Skeletal muscle satellite cell (primary cell): Measurements from ENCODE around the gene OR1N2. TPM values are rescaled to one million over a fixed set of nuclear protein-coding genes. Genes with fewer than 3 reads are reported as not detected.
"Not testable (repeated sequence)": the region's sequence is repeated elsewhere in the genome, so short reads cannot be mapped to it uniquely, and the experiment has no call there.

Experiments used
- H3K27me3 ChIP-seq: 2 replicates; pipeline ENCODE4 v1.7.0; 2013; ENCODE audit warnings: low read length; ENCODE audit not compliant: control insufficient read depth, insufficient read depth
- H3K36me3 ChIP-seq: 2 replicates; pipeline ENCODE4 v1.7.0; 2013; ENCODE audit warnings: mild to moderate bottlenecking, control low read depth, low read length; ENCODE audit not compliant: insufficient read depth
- H3K4me1 ChIP-seq: 2 replicates; pipeline ENCODE4 v1.7.0; 2013; ENCODE audit warnings: low read length; ENCODE audit not compliant: control insufficient read depth, insufficient read depth
- H3K4me2 ChIP-seq: 2 replicates; pipeline ENCODE4 v1.7.0; 2013; ENCODE audit warnings: mild to moderate bottlenecking, low read length
- H3K4me3 ChIP-seq: 2 replicates; pipeline ENCODE4 v1.7.0; 2013; ENCODE audit warnings: low read length
- H3K9ac ChIP-seq: 2 replicates; pipeline ENCODE4 v1.7.0; 2013; ENCODE audit warnings: mild to moderate bottlenecking, low read depth, low read length, moderate library complexity
- H3K9me3 ChIP-seq: replicated peaks from 2 replicates; pipeline ENCODE4 v1.7.0; 2013; ENCODE audit warnings: mild to moderate bottlenecking, control low read depth, low read length
- total RNA-seq: library from RNA; depleted of rRNA; stranded (reverse); fragments of >200 nt; gene quantifications from 2 replicates; pipeline ENCODE4 v1.2.3, GENCODE V29; 2012; rRNA removed

Gene OR1N2
- total RNA-seq = not detected in 2 replicates

GRCh38 chr9:122552812-122553211, at the start of gene OR1N2:
TSS of gene OR1N2 (plus strand) at chr9:122553112. CDS start at chr9:122553212, 100 bp downstream.
- Histone ChIP-seq H3K4me2 (no peak within 1 kb of the TSS), H3K9ac (no peak within 1 kb of the TSS), H3K27me3 (no peaks in the 10 kb centered on the region), H3K4me3 (no peak within 1 kb of the TSS), H3K4me1 (no peaks in the 10 kb centered on the region), H3K36me3 (no peaks in the 10 kb centered on the region), H3K9me3 (no peaks in the 10 kb centered on the region)

GRCh38 chr9:122506964-122507363, 45.9 kb upstream of the OR1N2 start:
- no peaks in the 10 kb centered on the region for H3K36me3 ChIP-seq
- H3K9ac ChIP-seq = no peak overlapping the region
- H3K4me2 ChIP-seq = no peak overlapping the region
- peaks cover 11% of the 10 kb centered on the region for H3K27me3 ChIP-seq
- no peaks in the 10 kb centered on the region for H3K4me1 ChIP-seq
- H3K4me3 ChIP-seq = no peak overlapping the region
- no peaks in the 10 kb centered on the region for H3K9me3 ChIP-seq

- H3K9ac ChIP-seq = no peak within 1 kb of the TSS
- no peaks in the 10 kb centered on the region for H3K9me3 ChIP-seq
- no peak within 1 kb of the TSS for H3K4me2 ChIP-seq
- H3K27me3 ChIP-seq = peaks cover 30% of the 10 kb centered on the region
- no peak within 1 kb of the TSS for H3K4me3 ChIP-seq
- no peaks in the 10 kb centered on the region for H3K36me3 ChIP-seq
- H3K4me1 ChIP-seq = no peaks in the 10 kb centered on the region
Measured at GRCh38 chr9:122510502-122510901, 42.4 kb upstream of the OR1N2 start, which contains the start of gene OR1J2. TSS of gene OR1J2 (plus strand) at chr9:122510802. CDS start at chr9:122510802, 0 bp downstream.

GRCh38 chr9:122518226-122518625, 34.7 kb upstream of the OR1N2 start:
- Histone ChIP-seq H3K4me1 (no peaks in the 10 kb centered on the region), H3K27me3 (peaks cover 28% of the 10 kb centered on the region), H3K4me3 (no peak overlapping the region), H3K9me3 (no peaks in the 10 kb centered on the region), H3K9ac (no peak overlapping the region), H3K36me3 (no peaks in the 10 kb centered on the region), H3K4me2 (no peak overlapping the region)

GRCh38 chr9:122518841-122519240, 34.1 kb upstream of the OR1N2 start, which contains the start of gene OR1J4:
TSS of gene OR1J4 (plus strand) at chr9:122519141. CDS start at chr9:122519141, 0 bp downstream.
- H3K4me3 ChIP-seq = no peak within 1 kb of the TSS

GRCh38 chr9:122519376-122519775, 33.5 kb upstream of the OR1N2 start:
- H3K36me3 ChIP-seq = no peaks in the 10 kb centered on the region
- H3K4me1 ChIP-seq = no peaks in the 10 kb centered on the region

More at GRCh38 chr9:122518841-122519240, 34.1 kb upstream of the OR1N2 start, which contains the start of gene OR1J4:
- no peaks in the 10 kb centered on the region for H3K4me1 ChIP-seq
- H3K9me3 ChIP-seq = no peaks in the 10 kb centered on the region
- no peak within 1 kb of the TSS for H3K9ac ChIP-seq
- H3K4me2 ChIP-seq = no peak within 1 kb of the TSS
- H3K27me3 ChIP-seq = peaks cover 28% of the 10 kb centered on the region
- H3K36me3 ChIP-seq = no peaks in the 10 kb centered on the region

GRCh38 chr9:122526602-122527001, 26.3 kb upstream of the OR1N2 start:
- no peaks in the 10 kb centered on the region for H3K36me3 ChIP-seq
- no peaks in the 10 kb centered on the region for H3K9me3 ChIP-seq
- no peak overlapping the region for H3K4me2 ChIP-seq
- no peaks in the 10 kb centered on the region for H3K4me1 ChIP-seq
- no peak overlapping the region for H3K4me3 ChIP-seq
- no peak overlapping the region for H3K9ac ChIP-seq
- H3K27me3 ChIP-seq = peaks cover 12% of the 10 kb centered on the region

More at GRCh38 chr9:122519376-122519775, 33.5 kb upstream of the OR1N2 start:
- no peaks in the 10 kb centered on the region for H3K9me3 ChIP-seq
- H3K27me3 ChIP-seq = peaks cover 23% of the 10 kb centered on the region
- H3K4me2 ChIP-seq = no peak overlapping the region
- no peak overlapping the region for H3K9ac ChIP-seq
- H3K4me3 ChIP-seq = no peak overlapping the region

- H3K9ac ChIP-seq = no peak within 1 kb of the TSS
- H3K36me3 ChIP-seq = no peaks in the 10 kb centered on the region
- H3K9me3 ChIP-seq = no peaks in the 10 kb centered on the region
- peaks cover 12% of the 10 kb centered on the region for H3K27me3 ChIP-seq
- no peaks in the 10 kb centered on the region for H3K4me1 ChIP-seq
- H3K4me2 ChIP-seq = no peak within 1 kb of the TSS
- no peak within 1 kb of the TSS for H3K4me3 ChIP-seq
Measured at GRCh38 chr9:122527193-122527592, 25.7 kb upstream of the OR1N2 start, which contains the start of gene OR1N1. TSS of gene OR1N1 (minus strand) at chr9:122527293. CDS start at chr9:122527293, 0 bp downstream.

- H3K9me3 ChIP-seq, H3K4me1 ChIP-seq, H3K36me3 ChIP-seq, H3K9ac ChIP-seq, H3K4me3 ChIP-seq, H3K27me3 ChIP-seq, H3K4me2 ChIP-seq: not testable (repeated sequence)
Measured at GRCh38 chr9:122531157-122531556, 21.8 kb upstream of the OR1N2 start.

GRCh38 chr9:122536134-122536533, 16.8 kb upstream of the OR1N2 start:
- Histone ChIP-seq H3K36me3 (no peaks in the 10 kb centered on the region), H3K9me3 (no peaks in the 10 kb centered on the region), H3K27me3 (no peaks in the 10 kb centered on the region), H3K9ac (no peak overlapping the region), H3K4me2 (no peak overlapping the region), H3K4me3 (no peak overlapping the region), H3K4me1 (no peaks in the 10 kb centered on the region)

- H3K36me3 ChIP-seq, H3K4me3 ChIP-seq, H3K4me1 ChIP-seq, H3K9me3 ChIP-seq, H3K27me3 ChIP-seq, H3K4me2 ChIP-seq, H3K9ac ChIP-seq: not testable (repeated sequence)
Measured at GRCh38 chr9:122537066-122537465, 15.8 kb upstream of the OR1N2 start.

GRCh38 chr9:122538757-122539156, 14.2 kb upstream of the OR1N2 start:
- H3K4me1 ChIP-seq = no peaks in the 10 kb centered on the region
- H3K9ac ChIP-seq = no peak overlapping the region
- no peak overlapping the region for H3K4me3 ChIP-seq
- no peaks in the 10 kb centered on the region for H3K36me3 ChIP-seq
- peaks cover 3% of the 10 kb centered on the region for H3K27me3 ChIP-seq
- H3K4me2 ChIP-seq = no peak overlapping the region
- H3K9me3 ChIP-seq = no peaks in the 10 kb centered on the region
